ENCODE data around the gene ADCY2. TPM values are rescaled to one million over a fixed set of nuclear protein-coding genes. Genes with fewer than 3 reads are reported as not detected.

Gene ADCY2
- total and polyA plus RNA-seq, 9 of the 15 experiments (the other 6 are each of a cell fraction or from before 2014, with no cell fraction given): 0.01 to 0.15 (median 0.03) TPM; not detected in 5

GRCh38 chr5:7742241-7742656 is 346.3 kb downstream of the ADCY2 start:
- Histone ChIP-seq H3K27ac (ENCODE audit: extremely low read depth, low read depth, low read length) (no peak overlapping the region), H3K4me2 (ENCODE audit: insufficient read depth, low read length) (no peak overlapping the region), H2AFZ (ENCODE audit: low read depth, low read length) (no peak overlapping the region), H4K20me1 (replicated peaks; ENCODE audit: control insufficient read depth, insufficient read depth, low read length) (no peaks in the 10 kb centered on the region), H3K9ac (ENCODE audit: insufficient read depth in 1 of 2, low read depth in 2 of 2, low read length in 2 of 2) (no peak overlapping the region), H3K4me3 (no peak overlapping the region), H3K9me3 (replicated peaks; ENCODE audit: control insufficient read depth, insufficient read depth, low read depth, low read length) (no peaks in the 10 kb centered on the region), H3K79me2 (ENCODE audit: control insufficient read depth, insufficient read depth, low read length) (no peaks in the 10 kb centered on the region), H3K9me1 (ENCODE audit: control insufficient read depth, insufficient read depth, low read length) (no peaks in the 10 kb centered on the region), H3K4me1 (replicated peaks in 1 of 2; ENCODE audit: control insufficient read depth in 2 of 2, insufficient read depth in 2 of 2, low read length in 2 of 2) (no peaks in the 10 kb centered on the region), H3K27me3 (ENCODE audit: control insufficient read depth in 2 of 2, insufficient read depth in 2 of 2, low read length in 2 of 2) (no peaks in the 10 kb centered on the region), H3K36me3 (ENCODE audit: control insufficient read depth, insufficient read depth, low read length) (no peaks in the 10 kb centered on the region)
- ChIA-PET POLR2A (no interaction called here), CTCF (ENCODE audit: low intra/inter-chr PET ratio) (no interaction called here)
- in situ Hi-C loops (cut with MboI) (no loop called here), intact Hi-C loops (cut with micrococcal nuclease) (loop anchor here (10.0 kb wide), 1 partner anchor 347 kb away; the partner anchor contains the start of gene ADCY2)
- FAIRE-seq (no peak), ATAC-seq (no peak), DNase-seq (ENCODE audit: extremely low read depth in 1 of 4, low spot score in 3 of 4) (no peak)
- no TSS peak for BruUV-seq (replicated peaks)
- 2% methylated on average over 5 of the region's 5 CpGs for WGBS (ENCODE audit: insufficient coverage, low coverage, missing lambda C conversion rate)
- TF ChIP-seq ZBTB12 (CRISPR knock-in tag; IDR thresholded peaks at IDR 0.05) (no peak), ZNF696 (CRISPR knock-in tag; conservative IDR thresholded peaks at IDR 0.05) (no peak), ARID3B (CRISPR knock-in tag; IDR thresholded peaks at IDR 0.05; ENCODE audit: borderline replicate concordance) (no peak), FIP1L1 (IDR thresholded peaks at IDR 0.05; ENCODE audit: low read depth, low read length, poor library complexity, severe bottlenecking) (no peak), ILF3 (IDR thresholded peaks at IDR 0.05; ENCODE audit: borderline replicate concordance) (no peak), HDAC2 (IDR thresholded peaks at IDR 0.05) (no peak), PYGO2 (tag; IDR thresholded peaks at IDR 0.05) (no peak), ZNF140 (CRISPR knock-in tag; IDR thresholded peaks at IDR 0.05) (no peak), KDM2B (CRISPR knock-in tag; IDR thresholded peaks at IDR 0.05) (no peak), CBX5 (IDR thresholded peaks at IDR 0.05; ENCODE audit: borderline replicate concordance, low read depth) (no peak)

All from K562 (cell line).